NK-92 (cell line): ENCODE results near the gene LRRN4CL.
"Not testable (repeated sequence)": the region's sequence is repeated elsewhere in the genome, so short reads cannot be mapped to it uniquely, and the experiment has no call there.

Experiments used
- DNase-seq: peaks from one replicate; lab custom pipeline; 2025; ENCODE audit not compliant: unreplicated experiment; lab: John Stamatoyannopoulos, UW

The LRRN4CL gene

GRCh38 chr11:62710001-62710345 lies 20.6 kb upstream of the LRRN4CL start:
- no peak for DNase-seq

- peak; percentile 76 for DNase-seq
Observed at GRCh38 chr11:62709247-62710000, 20.1 kb upstream of the LRRN4CL start.

DNA sequence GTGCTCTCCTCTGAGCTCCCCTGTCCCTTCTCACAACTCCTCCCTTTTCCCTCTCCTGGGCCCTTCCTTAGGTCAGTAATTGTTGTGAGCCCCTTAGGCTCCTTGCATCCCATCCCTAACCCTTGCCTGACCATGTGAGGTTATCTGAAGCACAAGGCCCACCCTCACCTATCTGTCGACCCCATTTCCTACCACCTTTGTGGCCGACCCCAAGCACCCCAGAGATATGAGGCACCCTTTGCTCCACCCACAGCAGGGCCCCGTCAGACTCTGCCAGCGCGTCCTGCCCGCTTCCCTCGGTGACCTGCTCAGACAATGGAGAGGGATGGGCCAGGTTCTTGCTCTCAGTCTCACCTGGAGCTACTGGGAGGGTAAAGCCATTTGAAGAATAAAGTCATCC lies 19.5 kb upstream of the LRRN4CL start:
- DNase-seq = no peak

DNA sequence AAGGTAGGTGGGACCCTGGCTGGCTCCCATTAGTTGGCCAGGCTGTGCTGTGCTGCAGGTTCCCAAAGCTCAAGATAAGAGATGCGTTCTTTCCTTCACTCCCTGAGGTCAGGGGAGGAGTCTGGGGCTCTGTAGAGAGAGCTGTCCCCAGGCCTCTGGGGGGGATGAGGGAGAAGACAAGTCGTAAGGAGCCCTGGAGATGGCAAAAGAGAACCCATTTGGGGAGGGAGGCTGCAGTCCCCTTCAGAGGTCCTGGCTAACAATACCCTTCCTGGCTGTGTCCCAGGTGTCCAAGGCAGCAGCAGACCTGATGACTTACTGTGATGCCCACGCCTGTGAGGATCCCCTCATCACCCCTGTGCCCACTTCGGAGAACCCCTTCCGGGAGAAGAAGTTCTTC lies 19.1 kb upstream of the LRRN4CL start:
- no peak for DNase-seq

DNA sequence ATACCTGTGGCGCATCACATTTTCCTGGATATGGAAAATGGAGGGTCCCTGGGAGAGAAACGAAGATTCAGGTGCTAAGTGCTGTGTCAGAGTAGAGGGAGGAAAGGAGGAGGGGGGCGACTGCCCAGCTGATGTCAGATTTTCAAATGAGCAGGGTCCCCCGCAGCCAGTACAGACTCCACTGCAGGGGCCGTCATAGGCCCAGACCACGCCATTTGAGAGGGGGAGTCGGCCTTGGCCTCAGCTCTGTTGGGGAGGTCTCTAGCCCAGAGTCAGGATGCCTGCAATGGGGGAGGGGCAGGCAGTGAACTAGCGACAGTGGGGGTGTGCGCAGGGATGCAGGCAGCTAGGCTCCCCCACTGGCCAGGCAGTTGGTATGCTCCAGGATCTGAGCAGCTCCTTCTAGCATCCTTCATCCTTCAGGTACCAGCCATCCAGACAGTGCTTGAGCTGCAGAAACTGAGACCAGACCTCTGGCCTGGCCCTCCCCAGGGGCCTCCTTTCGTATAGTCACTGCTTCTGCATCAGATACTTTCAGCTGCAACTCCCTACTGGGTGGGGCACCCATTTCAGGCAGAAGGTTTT lies 18.0 kb upstream of the LRRN4CL start, which contains the start of the genes BSCL2 and GNG3:
Gene BSCL2, minus strand, starts transcription at position 148 of the 585 bp plus-strand sequence. CDS start 229 bp downstream, outside the sequence.
Gene GNG3, plus strand, starts transcription at position 400 of the 585 bp plus-strand sequence. CDS start 620 bp downstream, outside the sequence.
- DNase-seq = no peak

- DNase-seq = no peak
Observed at GRCh38 chr11:62706850-62707247, 17.5 kb upstream of the LRRN4CL start.

DNA sequence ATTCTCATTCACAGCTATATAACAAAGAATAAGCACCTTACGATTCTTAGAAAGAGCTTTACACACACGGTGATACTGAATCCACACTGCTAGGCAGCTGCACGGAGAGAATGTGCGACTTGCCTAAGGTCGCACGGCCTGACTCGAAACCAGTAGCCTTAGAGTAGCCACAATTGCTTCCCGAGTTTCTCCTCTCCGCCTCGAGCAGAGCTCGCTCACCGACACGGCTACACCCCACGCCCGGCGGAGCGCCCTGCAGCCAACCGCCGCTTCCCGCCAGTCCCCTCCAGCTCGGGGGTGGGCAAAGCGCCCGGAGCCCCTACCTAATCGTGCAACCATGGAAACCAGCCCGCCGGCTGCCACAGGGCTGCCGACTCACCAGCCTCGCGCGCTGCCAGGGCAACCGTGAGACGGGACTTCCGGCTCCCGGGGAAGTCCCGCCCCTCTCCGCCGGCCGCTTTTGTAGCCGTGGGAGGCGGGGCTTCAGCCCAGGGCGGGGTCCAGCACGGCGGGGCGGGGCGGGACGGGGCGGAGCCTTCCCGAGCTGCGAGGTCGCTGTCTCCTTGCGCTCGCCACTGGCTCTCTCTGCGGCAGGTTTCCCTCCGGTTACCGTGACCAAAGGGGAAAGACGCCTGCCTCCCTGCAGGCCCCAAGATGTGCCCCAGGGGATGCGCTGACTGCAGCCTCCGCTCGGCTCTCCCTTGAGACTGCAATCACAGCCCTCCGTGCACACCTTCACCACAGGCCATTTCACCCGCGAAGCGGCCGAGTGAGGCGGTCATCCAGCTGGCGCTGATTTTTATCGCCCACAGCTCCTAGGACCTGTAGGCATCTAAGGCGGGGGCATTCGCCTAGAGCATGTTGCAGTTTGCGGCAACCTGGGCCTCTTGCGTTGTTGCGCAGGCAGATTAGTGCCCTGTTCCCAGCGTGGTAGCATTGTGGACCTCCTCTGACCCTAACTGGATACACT lies 16.8 kb upstream of the LRRN4CL start:
- DNase-seq = peak; percentile 72

- no peak for DNase-seq
Observed at GRCh38 chr11:62705413-62705812, 16.1 kb upstream of the LRRN4CL start.

DNA sequence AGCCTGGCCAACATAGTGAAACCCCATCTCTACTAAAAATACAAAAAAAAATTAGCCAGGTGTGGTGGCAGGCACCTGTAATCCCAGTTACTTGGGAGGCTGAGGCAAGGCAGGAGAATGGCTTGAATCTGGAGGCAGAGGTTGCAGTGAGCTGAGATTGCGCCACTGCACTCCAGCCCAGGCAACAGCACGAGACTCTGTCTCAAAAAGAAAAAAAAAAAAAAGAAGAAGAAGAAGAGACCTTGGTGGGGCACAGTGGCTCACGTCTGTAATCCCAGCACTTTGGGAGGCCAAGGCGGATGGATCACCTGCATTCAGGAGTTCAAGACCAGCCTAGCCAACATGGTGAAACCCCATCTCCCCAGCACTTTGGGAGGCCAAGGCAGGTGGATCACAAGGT lies 14.6 kb upstream of the LRRN4CL start:
- DNase-seq = not testable (repeated sequence)

DNA sequence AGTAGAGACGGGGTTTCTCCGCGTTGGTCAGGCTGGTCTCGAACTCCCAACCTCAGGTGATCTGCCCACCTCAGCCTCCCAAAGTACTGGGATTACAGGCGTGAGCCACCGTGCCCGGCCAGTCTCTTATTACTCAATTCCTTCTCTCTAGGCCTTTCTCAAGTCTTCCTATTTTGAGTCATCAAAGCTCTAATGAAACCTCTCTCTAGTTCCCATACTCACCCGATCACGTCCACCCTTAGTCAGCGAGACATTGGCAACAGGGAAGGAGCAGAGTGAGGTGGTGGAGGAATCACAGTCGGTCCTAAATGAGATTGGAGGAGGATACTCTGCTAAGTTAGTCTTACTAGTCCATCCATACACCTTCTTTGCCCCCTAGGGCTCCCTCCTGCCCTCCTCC lies 12.9 kb upstream of the LRRN4CL start:
- DNase-seq = no peak

- no peak for DNase-seq
Observed at GRCh38 chr11:62694455-62695167, 5.3 kb upstream of the LRRN4CL start.

DNA sequence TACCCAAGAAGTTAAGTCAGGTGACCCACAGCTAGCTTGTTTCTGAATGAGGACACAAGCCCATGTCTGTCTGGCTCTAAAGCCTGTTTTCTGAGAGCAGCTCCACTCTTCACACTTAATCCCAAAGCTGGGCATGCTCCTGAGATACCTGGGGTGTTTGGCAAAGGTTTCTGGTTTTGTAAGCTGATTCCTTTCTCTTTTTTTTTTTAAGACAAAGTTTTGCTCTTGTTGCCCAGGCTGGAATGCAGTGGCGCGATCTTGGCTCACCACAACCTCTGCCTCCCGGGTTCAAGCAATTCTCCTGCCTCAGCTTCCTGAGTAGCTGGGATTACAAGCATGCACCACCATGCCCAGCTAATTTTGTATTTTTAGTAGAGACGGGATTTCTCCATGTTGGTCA lies 4.3 kb upstream of the LRRN4CL start:
- not testable (repeated sequence) for DNase-seq

DNA sequence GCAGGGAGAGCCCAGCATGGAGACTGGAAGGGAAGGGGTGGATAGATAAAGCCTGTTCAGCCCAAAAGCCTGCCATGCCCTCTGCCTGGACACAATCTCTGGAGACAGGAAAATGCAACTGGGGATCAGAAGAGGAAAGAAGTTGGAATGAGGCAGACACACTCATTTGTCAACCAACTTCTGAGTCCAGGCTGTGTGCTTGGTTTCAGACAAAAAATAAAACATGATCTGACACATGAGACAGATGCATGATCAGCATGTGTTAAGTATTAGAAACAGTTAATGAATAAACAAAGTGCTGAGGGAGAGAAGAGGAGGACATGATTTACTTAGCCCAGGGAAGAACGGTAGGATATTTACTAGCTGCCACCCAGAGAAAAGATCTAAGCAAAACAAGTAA lies 839 bp downstream of the LRRN4CL start:
- no peak for DNase-seq

DNA sequence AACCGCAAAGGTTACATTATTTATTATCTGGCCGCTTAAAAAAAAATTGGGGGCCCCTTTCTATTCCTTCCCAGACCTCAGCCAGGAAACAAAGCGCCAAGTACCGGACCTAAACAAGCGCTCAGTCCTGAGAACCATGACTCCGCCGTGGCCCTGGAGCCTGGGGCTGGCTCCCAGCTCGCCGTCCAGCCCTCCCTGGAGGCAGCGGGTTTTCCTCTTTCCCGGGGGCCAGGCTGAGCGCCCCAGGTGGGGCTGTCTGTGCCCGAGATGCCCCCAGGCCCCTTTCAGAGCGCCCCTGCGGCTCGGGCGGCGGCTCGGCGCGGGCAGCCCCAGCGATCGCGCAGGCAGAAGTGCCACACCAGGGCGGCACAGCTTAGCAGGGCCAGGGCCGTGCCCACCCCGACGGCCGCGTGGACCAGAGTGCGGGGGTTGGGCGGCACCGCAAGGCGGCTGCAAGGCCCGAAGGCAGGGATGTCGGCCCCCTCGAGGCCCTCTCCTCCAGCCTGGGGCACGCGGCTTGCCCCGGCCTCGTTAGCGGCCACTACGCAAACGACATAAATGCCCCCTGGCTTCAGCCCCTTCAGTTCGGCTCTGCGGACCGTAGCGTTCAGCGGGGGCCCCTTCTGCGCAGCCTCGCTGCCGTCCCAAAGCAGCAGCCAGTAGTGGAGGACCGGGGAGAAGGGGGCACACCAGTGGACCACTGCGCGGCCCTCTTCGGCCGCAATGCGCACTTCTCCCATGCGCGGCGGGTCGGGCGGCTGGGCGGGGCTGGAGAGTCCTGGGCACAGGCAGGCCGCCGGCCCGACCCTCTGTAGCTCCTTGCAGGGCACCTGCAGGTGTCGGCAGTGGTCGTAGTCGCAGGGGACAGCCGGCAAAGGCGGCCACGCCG lies 1.6 kb downstream of the LRRN4CL start:
- DNase-seq = no peak

DNA sequence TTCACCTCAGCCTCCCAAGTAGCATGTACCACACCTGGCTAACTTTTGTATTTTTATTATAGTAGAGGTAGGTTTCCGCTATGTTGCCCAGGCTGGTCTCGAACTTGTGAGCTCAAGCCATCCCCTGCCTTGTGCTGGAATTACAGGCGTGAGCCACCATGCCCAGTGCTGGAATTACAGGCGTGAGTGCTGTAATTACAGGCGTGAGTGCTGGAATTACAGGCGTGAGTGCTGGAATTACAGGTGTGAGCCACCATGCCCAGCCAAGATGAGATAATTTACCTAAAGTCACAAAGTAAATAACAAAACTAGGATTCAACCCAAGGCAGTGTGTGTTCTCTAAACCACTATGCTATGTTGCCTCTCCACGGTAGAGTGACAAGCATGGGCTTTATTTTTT lies 6.8 kb downstream of the LRRN4CL start:
- DNase-seq = no peak

- DNase-seq = no peak
Observed at GRCh38 chr11:62680825-62681240, 8.5 kb downstream of the LRRN4CL start.

DNA sequence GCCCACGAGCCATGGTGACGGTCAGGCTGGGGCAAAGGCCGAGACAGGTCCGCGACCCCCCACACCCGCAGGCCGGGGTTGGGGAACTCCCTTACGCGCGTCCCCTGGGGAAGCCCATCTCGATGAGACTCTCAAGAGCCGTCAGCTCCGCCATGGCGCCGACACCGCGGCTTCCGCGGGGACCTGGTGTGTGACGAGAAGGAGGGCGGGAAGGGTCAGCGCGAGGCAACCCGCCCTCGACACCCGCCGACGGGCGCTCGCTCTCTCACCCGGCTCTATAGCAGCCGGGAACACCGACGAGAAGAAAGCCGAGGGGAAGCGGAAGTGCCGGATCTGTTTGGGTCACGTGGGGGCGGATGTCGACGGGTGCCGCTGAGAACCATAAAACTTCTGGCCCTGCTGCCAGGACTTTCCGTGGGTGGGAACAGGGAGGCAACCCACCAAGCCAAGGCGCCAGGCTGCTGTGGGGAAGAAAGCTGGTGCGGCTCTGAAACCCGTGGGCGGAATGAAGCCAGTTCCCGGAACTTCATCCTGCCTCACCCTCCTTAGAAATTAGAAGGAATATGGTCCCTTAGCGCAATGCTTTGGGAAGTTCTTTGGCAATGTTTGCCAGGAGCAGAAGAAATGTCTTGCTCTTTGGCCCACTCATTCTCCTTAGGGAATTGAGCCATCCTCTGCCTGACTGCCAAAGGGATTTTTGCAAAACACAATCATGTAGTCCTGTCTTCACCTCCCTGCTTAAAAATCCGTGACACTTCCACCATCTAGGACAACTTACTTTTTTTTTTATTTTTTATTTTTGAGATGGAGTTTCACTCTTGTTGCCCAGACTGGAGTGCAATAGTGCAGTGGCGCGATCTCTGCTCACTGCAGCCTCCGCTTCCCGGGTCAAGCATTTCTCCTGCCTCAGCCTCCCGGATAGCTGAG lies 10.3 kb downstream of the LRRN4CL start, which contains the start of gene UBXN1:
Gene UBXN1, minus strand, starts transcription at position 304 of the 927 bp plus-strand sequence. Its CDS starts 150 bp downstream, at position 154.
- DNase-seq = no peak

GRCh38 chr11:62678433-62678769 lies 10.9 kb downstream of the LRRN4CL start:
- DNase-seq = no peak

DNA sequence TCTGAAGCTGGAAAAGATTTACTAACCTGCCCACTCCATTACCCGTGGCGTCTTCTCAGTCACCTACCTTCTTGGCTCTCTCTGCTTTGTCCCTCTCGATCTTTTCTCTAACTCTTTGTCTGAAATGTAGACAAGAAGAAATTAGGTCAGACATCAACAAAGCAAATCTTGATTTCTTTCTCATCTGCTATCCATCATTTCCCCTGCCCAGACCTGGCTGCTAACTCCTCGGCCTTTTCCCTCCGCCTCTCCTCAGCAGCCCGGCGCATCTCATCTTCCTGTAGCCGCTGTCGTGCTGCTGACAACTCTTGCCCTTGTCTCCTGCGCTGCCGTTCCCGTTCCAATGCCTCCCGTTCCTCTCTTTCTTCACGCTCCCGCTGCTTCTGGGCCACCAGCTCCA lies 11.6 kb downstream of the LRRN4CL start:
- DNase-seq = no peak
